C4-2B (cell line): ENCODE data around the gene TRERF1.

Source experiments
- ZFX ChIP-seq: fragments of 450-650 bp; IDR thresholded peaks from 2 replicates; pipeline ENCODE4 v1.6.1; 2017
- TF ChIP-seq, protein P1 (sequence below): fragments of 450-650 bp; conservative IDR thresholded peaks from 2 replicates; pipeline ENCODE4 v1.5.1; 2017; ENCODE audit warnings: mild to moderate bottlenecking

DNA sequence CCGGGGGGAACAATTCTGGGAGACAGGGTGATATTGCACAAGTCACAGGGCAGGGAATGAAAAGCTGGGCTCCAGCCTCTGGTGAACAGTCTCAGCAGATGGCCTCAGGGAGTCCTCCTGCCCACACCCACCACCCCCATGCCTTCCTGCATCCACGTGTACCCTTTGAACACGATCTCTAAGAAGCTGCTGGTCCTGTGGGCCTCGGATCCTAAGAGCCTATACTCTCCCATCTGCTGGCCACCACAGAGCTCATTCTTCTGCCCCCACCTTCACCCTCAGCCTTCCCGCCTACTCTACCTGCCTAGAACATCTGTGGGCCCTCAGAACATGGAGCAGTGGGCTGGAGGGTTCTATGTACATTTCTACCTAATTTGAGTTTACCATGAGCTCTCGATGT lies 60.3 kb downstream of the TRERF1 start:
- TF ChIP-seq, protein P1, sequence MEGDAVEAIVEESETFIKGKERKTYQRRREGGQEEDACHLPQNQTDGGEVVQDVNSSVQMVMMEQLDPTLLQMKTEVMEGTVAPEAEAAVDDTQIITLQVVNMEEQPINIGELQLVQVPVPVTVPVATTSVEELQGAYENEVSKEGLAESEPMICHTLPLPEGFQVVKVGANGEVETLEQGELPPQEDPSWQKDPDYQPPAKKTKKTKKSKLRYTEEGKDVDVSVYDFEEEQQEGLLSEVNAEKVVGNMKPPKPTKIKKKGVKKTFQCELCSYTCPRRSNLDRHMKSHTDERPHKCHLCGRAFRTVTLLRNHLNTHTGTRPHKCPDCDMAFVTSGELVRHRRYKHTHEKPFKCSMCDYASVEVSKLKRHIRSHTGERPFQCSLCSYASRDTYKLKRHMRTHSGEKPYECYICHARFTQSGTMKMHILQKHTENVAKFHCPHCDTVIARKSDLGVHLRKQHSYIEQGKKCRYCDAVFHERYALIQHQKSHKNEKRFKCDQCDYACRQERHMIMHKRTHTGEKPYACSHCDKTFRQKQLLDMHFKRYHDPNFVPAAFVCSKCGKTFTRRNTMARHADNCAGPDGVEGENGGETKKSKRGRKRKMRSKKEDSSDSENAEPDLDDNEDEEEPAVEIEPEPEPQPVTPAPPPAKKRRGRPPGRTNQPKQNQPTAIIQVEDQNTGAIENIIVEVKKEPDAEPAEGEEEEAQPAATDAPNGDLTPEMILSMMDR = no peak
- no peak for TF ChIP-seq ZFX
